K562 (cell line): ENCODE measurements around the gene GLIS1. TPM values are rescaled to one million over a fixed set of nuclear protein-coding genes. Genes with fewer than 3 reads are reported as not detected.

ENCODE experiments used
- ATAC-seq: fragments of 200-7000 bp; cut with Tn5 transposase; 3 replicates; pipeline ENCODE4 v1.9.1; 2020; ENCODE audit warnings: moderate library complexity
- BruUV-seq: library from RNA; stranded (reverse); fragments of 400-500 nt; replicated peaks from 2 replicates; lab custom pipeline; 2021; lab: Mats Ljungman, UMichigan
- CTCF ChIA-PET: fragments of 300-600 bp; formaldehyde crosslinking; extraction: SDS; loops from one replicate; lab custom pipeline; 2021; ENCODE audit warnings: low intra/inter-chr PET ratio; lab: Yijun Ruan, JAX
- POLR2A ChIA-PET: fragments of 300-600, 350-650 bp; sonication (Branson Sonifier 250); formaldehyde crosslinking; extraction: SDS; loops from one replicate; lab custom pipeline; 2021; ENCODE audit warnings: antibody characterized with exemption, inconsistent platforms; lab: Yijun Ruan, JAX
- DNase-seq, 4 experiments: peaks; one replicate each; pipeline versions ENCODE4 v3.0.0 to v3.0.0-alpha.2; 2011 to 2018; ENCODE audit warnings: low spot score in 3 of 4, mixed read lengths in 3 of 4; ENCODE audit errors: extremely low read depth in 1 of 4
- FAIRE-seq: peaks from 2 replicates; lab custom pipeline; 2011; peaks lifted over from hg19 to GRCh38; lab: Jason Lieb, UNC
- H2AFZ ChIP-seq: 2 replicates; pipeline ENCODE4 v1.6.0; 2011; ENCODE audit warnings: low read depth, low read length, control low read depth, inconsistent platforms
- H3K27ac ChIP-seq: fragments of 200-600 bp; 3 replicates; pipeline ENCODE4 v1.8.0; 2011; ENCODE audit warnings: low read depth, mild to moderate bottlenecking, control low read depth, inconsistent platforms, low read length, moderate library complexity, mixed read lengths; ENCODE audit errors: extremely low read depth
- H3K27me3 ChIP-seq, 2 experiments: fragments of 300-600 bp in 1 of 2; 2 replicates in 1 of 2; 3 replicates in 1 of 2; pipeline versions ENCODE4 v1.6.0 to v1.8.0; 2011; ENCODE audit warnings: inconsistent platforms in 2 of 2, low read length in 2 of 2, mild to moderate bottlenecking in 1 of 2, mixed read lengths in 1 of 2, moderate library complexity in 1 of 2; ENCODE audit not compliant: control insufficient read depth in 2 of 2, insufficient read depth in 2 of 2
- H3K36me3 ChIP-seq: fragments of 300-600 bp; 3 replicates; pipeline ENCODE4 v1.8.0; 2011; ENCODE audit warnings: mild to moderate bottlenecking, low read length, inconsistent platforms; ENCODE audit not compliant: control insufficient read depth, insufficient read depth
- H3K4me1 ChIP-seq, 2 experiments: fragments of 200-600 bp in 1 of 2; replicated peaks in 1 of 2; 2 replicates in 1 of 2; 3 replicates in 1 of 2; pipeline versions ENCODE4 v1.5.1 to v1.8.0; 2011; ENCODE audit warnings: inconsistent platforms in 2 of 2, low read length in 2 of 2, mild to moderate bottlenecking in 1 of 2, mixed read lengths in 1 of 2, moderate library complexity in 1 of 2; ENCODE audit not compliant: control insufficient read depth in 2 of 2, insufficient read depth in 2 of 2
- H3K4me2 ChIP-seq: 2 replicates; pipeline ENCODE4 v1.6.1; 2011; ENCODE audit warnings: low read length, control low read depth, inconsistent platforms, mixed read lengths; ENCODE audit not compliant: insufficient read depth
- H3K4me3 ChIP-seq: fragments of 200-600 bp; sonication (generic), shearing (Covaris generic); 2 replicates; pipeline ENCODE4 v1.5.1; 2016; ENCODE audit warnings: control low read depth, inconsistent platforms
- H3K79me2 ChIP-seq: fragments of 200-600 bp; 3 replicates; pipeline ENCODE4 v1.8.0; 2011; ENCODE audit warnings: low read length, inconsistent platforms; ENCODE audit not compliant: control insufficient read depth, insufficient read depth
- H3K9ac ChIP-seq, 2 experiments: 2 replicates each; pipeline versions ENCODE4 v1.6.0 to v1.6.1; 2011; ENCODE audit warnings: low read depth in 2 of 2, low read length in 2 of 2, control low read depth in 1 of 2, inconsistent platforms in 1 of 2, mild to moderate bottlenecking in 1 of 2, mixed read lengths in 1 of 2; ENCODE audit not compliant: insufficient read depth in 1 of 2
- H3K9me1 ChIP-seq: one replicate; pipeline ENCODE4 v1.6.0; 2011; ENCODE audit warnings: inconsistent platforms, mild to moderate bottlenecking, low read length, moderate library complexity; ENCODE audit not compliant: control insufficient read depth, insufficient read depth
- H3K9me3 ChIP-seq: replicated peaks from 2 replicates; pipeline ENCODE4 v1.5.1; 2011; ENCODE audit warnings: low read depth, low read length, inconsistent platforms; ENCODE audit not compliant: control insufficient read depth, insufficient read depth
- H4K20me1 ChIP-seq: replicated peaks from 2 replicates; pipeline ENCODE4 v1.6.1; 2011; ENCODE audit warnings: low read length, inconsistent platforms, mixed read lengths; ENCODE audit not compliant: control insufficient read depth, insufficient read depth
- HMGN3 ChIP-seq: IDR thresholded peaks from 2 replicates; pipeline ENCODE4 v1.6.1; 2011; ENCODE audit warnings: borderline replicate concordance, low read depth, mild to moderate bottlenecking, mixed read lengths, low read length; ENCODE audit not compliant: insufficient read length; ENCODE audit errors: extremely low read depth
- MAFG ChIP-seq: fragments of 450-650 bp; conservative IDR thresholded peaks from 2 replicates; pipeline ENCODE4 v1.6.1; 2016; ENCODE audit warnings: missing genetic modification characterization, missing compliant biosample characterization
- MCM3 ChIP-seq: fragments of 450-650 bp; IDR thresholded peaks from 2 replicates; pipeline ENCODE4 v1.6.1; 2016
- MECOM ChIP-seq: fragments of 250-450 bp; sonication (Bioruptor Pico); IDR thresholded peaks from 2 replicates; pipeline ENCODE4 v1.8.0; 2022; ENCODE audit warnings: inconsistent platforms
- MYBL2 ChIP-seq, 2 experiments: fragments of 450-650 bp in 1 of 2; sonication (generic) in 1 of 2; formaldehyde crosslinking in 1 of 2; IDR thresholded peaks; 2 replicates each; pipeline versions ENCODE4 v1.6.1 to v1.8.1; 2017 to 2022; ENCODE audit warnings: borderline replicate concordance in 1 of 2, inconsistent platforms in 1 of 2, low read depth in 1 of 2, mild to moderate bottlenecking in 1 of 2, missing genetic modification reagents in 1 of 2, moderate library complexity in 1 of 2
- SREBF2 ChIP-seq: sonication (generic); formaldehyde crosslinking; IDR thresholded peaks from 2 replicates; pipeline ENCODE4 v1.4.0; 2020; ENCODE audit warnings: mild to moderate bottlenecking, missing genetic modification reagents
- TCF3 ChIP-seq: sonication (generic); formaldehyde crosslinking; IDR thresholded peaks from 2 replicates; pipeline ENCODE4 v1.4.0; 2020; ENCODE audit warnings: mild to moderate bottlenecking, missing genetic modification reagents
- WGBS: fragments of 100-300 bp; shearing (Covaris generic); methylation state at CpG from one replicate; pipeline ENCODE4 v1.1.6; 2016; ENCODE audit warnings: low coverage, mixed read lengths; ENCODE audit not compliant: insufficient coverage; ENCODE audit errors: missing lambda C conversion rate; 5-methylcytosine and 5-hydroxymethylcytosine counted together
- in situ Hi-C: fragments of 300-500 bp; cut with MboI; formaldehyde crosslinking; loops from 4 replicates; pipeline ENCODE4 v1.15.0; 2018; ENCODE audit warnings: inconsistent platforms, mixed read lengths
- intact Hi-C: fragments of 100-400 bp; cut with micrococcal nuclease; formaldehyde crosslinking; loops from 2 replicates; pipeline ENCODE4 v1.14.2; 2022
- polyA plus RNA-seq, 8 experiments: library from polyadenylated mRNA; depleted of rRNA in 4 of 8; stranded (reverse) in 5 of 8; unstranded in 3 of 8; fragments of >200 nt; fragmentation: Nextera tagmentation in 2 of 8; fragmentation: Illumina TruSeq in 1 of 8; extraction: Ambion mirVana in 2 of 8; extraction: Trizol in 1 of 8; gene quantifications; 2 replicates each; pipeline versions ENCODE4 v1.2.1 to v1.2.3, GENCODE V29; 2011 to 2014; ENCODE audit warnings: inconsistent platforms in 1 of 8, missing spikeins in 1 of 8
- total RNA-seq, 7 experiments: library from RNA; depleted of rRNA in 6 of 7; stranded (reverse); fragments of >200 nt in 6 of 7; fragmentation: Illumina TruSeq in 2 of 7; extraction: Trizol in 2 of 7; gene quantifications; 2 replicates each; pipeline versions ENCODE4 v1.2.1 to v1.2.3, GENCODE V29; 2011 to 2021; ENCODE audit warnings: low replicate concordance in 1 of 7
- TF ChIP-seq, protein P1 (sequence below): fragments of 250-450 bp; sonication (Bioruptor Pico); IDR thresholded peaks from 2 replicates; pipeline ENCODE4 v1.5.0; 2021
- TF ChIP-seq, protein P2 (sequence below), 2 experiments: IDR thresholded peaks; 2 replicates each; pipeline ENCODE4 v1.6.1; 2012; ENCODE audit warnings: improper control_type of control experiment in 2 of 2, low read depth in 2 of 2, low read length in 2 of 2, borderline replicate concordance in 1 of 2

GLIS1 gene
- total and polyA plus RNA-seq, 9 of the 15 experiments (the other 6 are each of a cell fraction or from before 2014, with no cell fraction given): not detected

DNA sequence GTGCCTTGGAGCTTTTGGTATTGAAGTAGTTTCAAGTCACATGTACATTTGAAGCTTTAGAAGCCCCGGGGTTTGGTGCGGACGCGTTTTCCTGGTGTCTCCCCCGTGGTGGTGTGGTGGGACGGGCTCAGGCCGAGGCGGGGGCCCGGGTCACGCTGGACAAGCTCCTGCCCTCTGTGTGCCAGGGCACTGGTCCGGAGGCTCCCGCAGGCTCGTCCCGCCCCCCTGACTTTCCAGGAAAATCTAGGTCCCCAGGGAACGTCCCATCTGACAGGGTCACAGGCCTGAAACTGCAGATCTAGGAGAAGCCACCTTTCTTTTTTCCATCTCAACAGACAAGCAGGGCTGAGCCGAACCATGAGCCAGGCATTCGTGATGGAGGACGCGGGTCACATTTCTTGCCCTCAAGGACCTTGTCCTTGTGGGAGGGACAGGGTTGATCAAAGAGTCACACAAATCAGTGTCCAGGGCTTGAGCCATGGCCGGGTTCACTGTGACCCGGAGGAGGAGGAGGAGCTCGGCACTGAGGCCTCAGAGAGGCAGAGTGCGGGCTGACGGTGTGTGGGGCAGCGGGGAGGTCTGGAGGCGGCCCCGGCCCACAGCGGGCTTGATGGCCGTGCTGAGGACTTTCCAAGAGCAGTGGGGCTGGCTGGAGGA lies 278.2 kb downstream of the GLIS1 start:
- Histone ChIP-seq H3K27ac (no peak overlapping the region), H3K4me3 (no peak overlapping the region), H3K9me3 (0 out of 2 replicates have a peak, but pooled peaks cover 2% of the 10 kb centered on the region), H4K20me1 (no peaks in the 10 kb centered on the region), H3K9me1 (no peaks in the 10 kb centered on the region), H2AFZ (peak overlapping the region; percentile 92), H3K79me2 (no peaks in the 10 kb centered on the region), H3K4me1 (peaks cover 0 to 20% of the 10 kb centered on the region in 2 experiments; a peak in 3 of 5 replicates), H3K4me2 (no peak overlapping the region; the same call in 1 of the 2 replicates), H3K36me3 (no peaks in the 10 kb centered on the region), H3K27me3 (peaks cover 16 to 57% of the 10 kb centered on the region in 2 experiments; a peak in 4 of 5 replicates), H3K9ac (no peak overlapping the region)
- TF ChIP-seq HMGN3 (peak; percentile 2), TCF3 (CRISPR knock-in tag) (no peak), MCM3 (no peak), MAFG (tag) (no peak), MECOM (no peak), MYBL2 (IDR thresholded peaks at IDR 0.05; ENCODE audit: low read depth) (no peak), MYBL2 (CRISPR knock-in tag; IDR thresholded peaks at IDR 0.05; ENCODE audit: borderline replicate concordance) (no peak), SREBF2 (0 out of 2 replicates have a peak, but pooled peaks have one; percentile 65)
- TF ChIP-seq, protein P1, sequence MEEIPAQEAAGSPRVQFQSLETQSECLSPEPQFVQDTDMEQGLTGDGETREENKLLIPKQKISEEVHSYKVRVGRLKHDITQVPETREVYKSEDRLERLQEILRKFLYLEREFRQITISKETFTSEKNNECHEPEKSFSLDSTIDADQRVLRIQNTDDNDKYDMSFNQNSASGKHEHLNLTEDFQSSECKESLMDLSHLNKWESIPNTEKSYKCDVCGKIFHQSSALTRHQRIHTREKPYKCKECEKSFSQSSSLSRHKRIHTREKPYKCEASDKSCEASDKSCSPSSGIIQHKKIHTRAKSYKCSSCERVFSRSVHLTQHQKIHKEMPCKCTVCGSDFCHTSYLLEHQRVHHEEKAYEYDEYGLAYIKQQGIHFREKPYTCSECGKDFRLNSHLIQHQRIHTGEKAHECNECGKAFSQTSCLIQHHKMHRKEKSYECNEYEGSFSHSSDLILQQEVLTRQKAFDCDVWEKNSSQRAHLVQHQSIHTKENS (CRISPR knock-in tag): no peak
- TF ChIP-seq, protein P2, sequence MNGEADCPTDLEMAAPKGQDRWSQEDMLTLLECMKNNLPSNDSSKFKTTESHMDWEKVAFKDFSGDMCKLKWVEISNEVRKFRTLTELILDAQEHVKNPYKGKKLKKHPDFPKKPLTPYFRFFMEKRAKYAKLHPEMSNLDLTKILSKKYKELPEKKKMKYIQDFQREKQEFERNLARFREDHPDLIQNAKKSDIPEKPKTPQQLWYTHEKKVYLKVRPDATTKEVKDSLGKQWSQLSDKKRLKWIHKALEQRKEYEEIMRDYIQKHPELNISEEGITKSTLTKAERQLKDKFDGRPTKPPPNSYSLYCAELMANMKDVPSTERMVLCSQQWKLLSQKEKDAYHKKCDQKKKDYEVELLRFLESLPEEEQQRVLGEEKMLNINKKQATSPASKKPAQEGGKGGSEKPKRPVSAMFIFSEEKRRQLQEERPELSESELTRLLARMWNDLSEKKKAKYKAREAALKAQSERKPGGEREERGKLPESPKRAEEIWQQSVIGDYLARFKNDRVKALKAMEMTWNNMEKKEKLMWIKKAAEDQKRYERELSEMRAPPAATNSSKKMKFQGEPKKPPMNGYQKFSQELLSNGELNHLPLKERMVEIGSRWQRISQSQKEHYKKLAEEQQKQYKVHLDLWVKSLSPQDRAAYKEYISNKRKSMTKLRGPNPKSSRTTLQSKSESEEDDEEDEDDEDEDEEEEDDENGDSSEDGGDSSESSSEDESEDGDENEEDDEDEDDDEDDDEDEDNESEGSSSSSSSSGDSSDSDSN (IDR thresholded peaks at IDR 0.05; ENCODE audit: borderline replicate concordance in 1 of 2, low read depth in 2 of 2, low read length in 2 of 2): no peak
- POLR2A ChIA-PET: interaction anchor here (0.6 to 0.8 kb wide), 3 partner anchors 14 to 182 kb away, joined by 3 to 4 read pairs (median 3); no protein-coding TSS in a partner anchor
- 36% methylated on average over 28 of the region's 29 CpGs for WGBS
- no TSS peak for BruUV-seq
- no peak for FAIRE-seq
- DNase-seq: no peak
- intact Hi-C loops: no loop called here
- in situ Hi-C loops: no loop called here
- CTCF ChIA-PET: no interaction called here
- no peak for ATAC-seq
